ENCODE results near the gene ZNHIT1.

DNA sequence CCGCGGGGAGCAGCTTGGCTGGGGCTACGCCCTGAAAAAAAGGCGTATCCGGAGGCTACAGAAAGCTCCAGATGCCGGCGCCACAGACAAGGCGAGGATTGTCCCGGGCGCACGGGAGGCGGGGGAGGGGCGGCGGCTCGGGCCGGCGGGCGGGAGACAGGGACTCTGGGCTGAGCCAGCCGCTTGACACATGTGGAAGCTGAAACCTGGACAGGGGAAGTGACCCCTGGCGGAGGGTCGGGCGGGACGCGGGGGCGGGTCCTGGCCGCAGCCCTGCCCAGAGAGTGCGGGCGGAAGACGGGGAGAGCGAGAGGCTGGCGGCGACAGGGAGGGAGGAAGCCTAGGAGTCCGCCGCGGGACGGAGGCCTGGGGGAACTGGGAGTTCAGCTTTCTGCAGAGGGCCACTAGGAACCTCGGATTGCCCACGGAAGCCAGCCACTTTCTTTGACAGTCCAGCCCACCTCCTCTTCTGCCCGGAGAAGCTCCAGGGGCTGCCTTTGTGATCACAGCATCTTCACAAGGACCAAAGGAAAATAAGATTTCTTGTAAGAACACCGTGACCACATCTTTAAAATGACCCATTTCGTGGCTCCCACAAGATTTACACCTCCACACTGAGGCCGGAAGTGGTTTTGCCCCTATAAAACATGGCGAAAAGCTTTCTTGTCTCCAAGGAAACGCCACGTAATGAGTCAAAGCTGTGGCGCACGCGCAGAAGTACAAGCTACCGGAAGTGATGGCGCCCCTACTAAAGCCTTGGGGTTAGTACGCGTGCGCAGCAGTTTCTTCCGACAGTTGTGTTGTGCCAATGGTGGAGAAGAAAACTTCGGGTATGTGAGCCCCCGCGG, at the start of gene ZNHIT1, which contains the start of gene PLOD3:
- TF ChIP-seq, protein P1, sequence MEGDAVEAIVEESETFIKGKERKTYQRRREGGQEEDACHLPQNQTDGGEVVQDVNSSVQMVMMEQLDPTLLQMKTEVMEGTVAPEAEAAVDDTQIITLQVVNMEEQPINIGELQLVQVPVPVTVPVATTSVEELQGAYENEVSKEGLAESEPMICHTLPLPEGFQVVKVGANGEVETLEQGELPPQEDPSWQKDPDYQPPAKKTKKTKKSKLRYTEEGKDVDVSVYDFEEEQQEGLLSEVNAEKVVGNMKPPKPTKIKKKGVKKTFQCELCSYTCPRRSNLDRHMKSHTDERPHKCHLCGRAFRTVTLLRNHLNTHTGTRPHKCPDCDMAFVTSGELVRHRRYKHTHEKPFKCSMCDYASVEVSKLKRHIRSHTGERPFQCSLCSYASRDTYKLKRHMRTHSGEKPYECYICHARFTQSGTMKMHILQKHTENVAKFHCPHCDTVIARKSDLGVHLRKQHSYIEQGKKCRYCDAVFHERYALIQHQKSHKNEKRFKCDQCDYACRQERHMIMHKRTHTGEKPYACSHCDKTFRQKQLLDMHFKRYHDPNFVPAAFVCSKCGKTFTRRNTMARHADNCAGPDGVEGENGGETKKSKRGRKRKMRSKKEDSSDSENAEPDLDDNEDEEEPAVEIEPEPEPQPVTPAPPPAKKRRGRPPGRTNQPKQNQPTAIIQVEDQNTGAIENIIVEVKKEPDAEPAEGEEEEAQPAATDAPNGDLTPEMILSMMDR (IDR thresholded peaks at IDR 0.05): peak; percentile 48
- TF ChIP-seq EZH2phosphoT487 (IDR thresholded peaks at IDR 0.05): no peak
